Parathyroid adenoma (tissue), 2 donors: ENCODE data around the gene MYO3B.

Experiments
- H2AFZ ChIP-seq: fragments of 300-600 bp; sonication (generic); one replicate; pipeline ENCODE4 v1.7.0; 2017; ENCODE audit warnings: antibody characterized with exemption, mild to moderate bottlenecking
- H3K27ac ChIP-seq: fragments of 300-600 bp; sonication (generic); one replicate; pipeline ENCODE4 v1.7.0; 2017
- H3K27me3 ChIP-seq: fragments of 300-600 bp; sonication (generic); one replicate; pipeline ENCODE4 v1.7.0; 2017; ENCODE audit warnings: low read length; ENCODE audit not compliant: control insufficient read depth, insufficient read depth
- H3K36me3 ChIP-seq: fragments of 300-600 bp; sonication (generic); one replicate; pipeline ENCODE4 v1.7.0; 2017; ENCODE audit warnings: low read length; ENCODE audit not compliant: control insufficient read depth, insufficient read depth
- H3K4me1 ChIP-seq: fragments of 300-600 bp; sonication (generic); one replicate; pipeline ENCODE4 v1.7.0; 2017; ENCODE audit warnings: control low read depth
- H3K4me2 ChIP-seq: fragments of 300-600 bp; sonication (generic); one replicate; pipeline ENCODE4 v1.7.0; 2017; ENCODE audit warnings: low read length
- H3K4me3 ChIP-seq: fragments of 300-600 bp; sonication (generic); one replicate; pipeline ENCODE4 v1.7.0; 2017; ENCODE audit warnings: low read depth, low read length
- H3K79me2 ChIP-seq: fragments of 300-600 bp; sonication (generic); one replicate; pipeline ENCODE4 v1.7.0; 2017; ENCODE audit warnings: control low read depth
- H3K9ac ChIP-seq: fragments of 300-600 bp; sonication (generic); one replicate; pipeline ENCODE4 v1.7.0; 2017; ENCODE audit warnings: mild to moderate bottlenecking
- H3K9me3 ChIP-seq: fragments of 300-600 bp; sonication (generic); one replicate; pipeline ENCODE4 v1.7.0; 2017; ENCODE audit warnings: low read length; ENCODE audit not compliant: control insufficient read depth
- CTCF ChIP-seq: fragments of 300-600 bp; sonication (generic); IDR thresholded peaks from one replicate; pipeline ENCODE4 v1.7.0; 2017; ENCODE audit warnings: antibody characterized with exemption, mild to moderate bottlenecking
- donor health status: primary hyperparathyroidism.

MYO3B gene

DNA sequence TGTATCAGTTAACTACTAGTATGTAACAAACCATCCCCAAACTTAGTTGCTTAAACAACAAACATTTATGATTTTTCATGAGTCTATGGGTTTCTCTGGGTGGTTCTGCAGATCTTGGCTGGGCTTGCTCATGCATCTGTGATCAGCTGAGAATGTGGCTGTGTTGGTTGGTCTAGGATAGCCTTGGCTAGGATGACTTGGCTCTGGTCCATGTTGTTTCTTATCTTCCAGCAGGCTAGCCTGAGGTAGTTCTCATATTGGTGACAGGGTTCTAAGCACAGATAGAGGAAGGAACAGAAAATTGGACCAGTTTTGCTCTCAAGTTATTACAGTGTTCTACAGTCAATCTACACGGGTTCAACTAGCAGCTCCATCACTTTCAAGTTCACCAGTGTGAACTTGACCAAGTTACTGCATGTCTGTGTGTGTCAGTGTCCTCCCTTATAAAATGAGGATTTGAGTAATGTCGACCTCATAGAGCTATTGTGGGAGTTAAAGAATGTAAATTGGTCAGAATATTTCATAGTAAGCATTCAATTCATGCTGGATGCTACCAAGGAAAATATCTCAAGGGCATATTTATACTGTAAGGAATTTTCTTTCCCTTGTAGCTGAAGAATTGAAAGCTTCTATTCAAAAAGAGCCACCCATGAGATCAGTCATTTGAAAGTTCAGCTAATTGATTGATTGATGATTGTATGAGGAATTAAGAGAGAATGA, 65.3 kb downstream of the MYO3B start:
- H3K27ac ChIP-seq = no peak overlapping the region
- no peaks in the 10 kb centered on the region for H3K79me2 ChIP-seq
- no peak overlapping the region for H3K4me3 ChIP-seq
- no peak overlapping the region for H2AFZ ChIP-seq
- TF ChIP-seq CTCF = no peak
- no peaks in the 10 kb centered on the region for H3K36me3 ChIP-seq
- H3K4me2 ChIP-seq = no peak overlapping the region
- no peaks in the 10 kb centered on the region for H3K4me1 ChIP-seq
- no peak overlapping the region for H3K9ac ChIP-seq
- H3K9me3 ChIP-seq = no peaks in the 10 kb centered on the region
- no peaks in the 10 kb centered on the region for H3K27me3 ChIP-seq

GRCh38 chr2:170243898-170244297, 66.0 kb downstream of the MYO3B start:
- TF ChIP-seq CTCF = no peak
- Histone ChIP-seq H3K27me3 (no peaks in the 10 kb centered on the region), H3K36me3 (no peaks in the 10 kb centered on the region), H3K4me1 (no peaks in the 10 kb centered on the region), H3K27ac (no peak overlapping the region), H3K9ac (no peak overlapping the region), H2AFZ (no peak overlapping the region), H3K79me2 (no peaks in the 10 kb centered on the region), H3K9me3 (no peaks in the 10 kb centered on the region), H3K4me2 (no peak overlapping the region), H3K4me3 (no peak overlapping the region)

DNA sequence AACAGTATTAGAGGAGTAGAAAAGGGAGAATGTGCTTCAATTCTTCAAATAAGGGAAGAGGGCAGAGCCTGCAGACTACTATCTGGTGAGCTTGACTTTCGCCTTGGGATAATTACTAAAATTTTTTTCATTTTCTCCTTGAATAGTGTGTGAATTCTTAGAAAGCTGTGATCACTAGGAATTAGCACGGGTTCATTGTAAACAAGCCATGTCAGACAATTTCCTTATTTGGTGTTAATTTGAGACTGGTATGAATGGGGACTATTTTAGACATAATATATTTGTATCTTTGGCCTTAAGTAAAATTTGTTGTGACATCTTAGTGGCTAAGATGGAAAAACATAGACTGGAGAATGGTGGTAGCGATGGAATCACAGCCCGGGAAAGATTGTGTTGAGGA, 66.6 kb downstream of the MYO3B start:
- no peaks in the 10 kb centered on the region for H3K9me3 ChIP-seq
- no peak overlapping the region for H3K4me3 ChIP-seq
- H3K27ac ChIP-seq = no peak overlapping the region
- H2AFZ ChIP-seq = no peak overlapping the region
- no peaks in the 10 kb centered on the region for H3K79me2 ChIP-seq
- no peaks in the 10 kb centered on the region for H3K36me3 ChIP-seq
- no peaks in the 10 kb centered on the region for H3K27me3 ChIP-seq
- no peak overlapping the region for H3K4me2 ChIP-seq
- TF ChIP-seq CTCF = no peak
- H3K4me1 ChIP-seq = no peaks in the 10 kb centered on the region
- no peak overlapping the region for H3K9ac ChIP-seq

DNA sequence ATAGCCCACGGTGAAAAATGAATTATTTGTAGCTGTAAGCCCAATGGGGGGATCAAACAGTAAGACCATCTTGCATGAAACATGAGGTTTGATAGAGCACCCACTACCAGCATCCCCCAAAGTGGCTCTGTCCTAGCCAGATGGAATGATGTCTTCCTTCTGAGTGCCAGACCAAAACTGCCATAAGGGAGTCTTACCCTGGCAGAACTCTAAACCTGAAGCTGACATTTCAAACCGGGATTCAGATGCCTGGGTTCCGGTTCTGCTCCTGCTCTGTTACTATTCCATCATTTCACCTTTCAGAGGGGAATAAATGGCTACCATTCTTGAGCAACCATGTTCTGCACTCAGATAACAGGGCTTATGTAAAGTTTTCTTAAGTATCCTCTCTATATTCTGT, 67.4 kb downstream of the MYO3B start:
- TF ChIP-seq CTCF = no peak
- Histone ChIP-seq H3K9ac (no peak overlapping the region), H3K9me3 (no peaks in the 10 kb centered on the region), H3K4me3 (no peak overlapping the region), H3K36me3 (no peaks in the 10 kb centered on the region), H3K27me3 (no peaks in the 10 kb centered on the region), H3K27ac (no peak overlapping the region), H2AFZ (no peak overlapping the region), H3K4me2 (no peak overlapping the region), H3K79me2 (no peaks in the 10 kb centered on the region), H3K4me1 (no peaks in the 10 kb centered on the region)

DNA sequence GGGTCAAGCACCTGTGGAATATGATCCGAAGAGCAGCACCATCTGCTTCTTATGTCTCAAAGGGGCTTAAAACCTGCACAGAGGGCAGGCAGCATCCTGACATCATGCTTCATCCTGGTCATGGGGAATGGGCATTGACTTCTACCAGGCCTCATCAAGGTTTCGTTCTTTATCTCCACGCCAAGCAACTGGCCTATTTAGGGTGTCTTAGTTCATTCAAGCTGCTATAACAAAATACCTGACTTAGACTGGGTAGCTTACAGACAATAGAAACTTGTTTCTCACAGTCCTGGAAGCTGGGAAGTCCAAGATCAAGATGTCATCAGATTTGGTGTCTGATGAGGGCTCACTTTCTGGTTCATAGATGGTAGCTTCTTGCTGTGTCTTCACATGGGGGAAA, 69.4 kb downstream of the MYO3B start:
- Histone ChIP-seq H2AFZ (no peak overlapping the region), H3K4me1 (no peaks in the 10 kb centered on the region), H3K27ac (no peak overlapping the region), H3K9me3 (no peaks in the 10 kb centered on the region), H3K36me3 (no peaks in the 10 kb centered on the region), H3K27me3 (no peaks in the 10 kb centered on the region), H3K4me2 (no peak overlapping the region), H3K9ac (no peak overlapping the region), H3K4me3 (no peak overlapping the region), H3K79me2 (no peaks in the 10 kb centered on the region)
- no peak for TF ChIP-seq CTCF
